HEK293 (cell line): ENCODE results near the gene TLCD4.

Experiments
- BCL11A ChIP-seq: fragments of 450-650 bp; formaldehyde crosslinking; IDR thresholded peaks from 2 replicates; pipeline ENCODE4 v1.5.1; 2016; ENCODE audit warnings: low read depth, missing biosample characterization, missing genetic modification characterization
- KLF16 ChIP-seq: fragments of 450-650 bp; formaldehyde crosslinking; IDR thresholded peaks from 2 replicates; pipeline ENCODE4 v1.5.1; 2017; ENCODE audit warnings: missing biosample characterization, missing genetic modification characterization
- REPIN1 ChIP-seq: fragments of 450-650 bp; formaldehyde crosslinking; IDR thresholded peaks from 2 replicates; pipeline ENCODE4 v1.5.1; 2017; ENCODE audit warnings: missing biosample characterization, missing genetic modification characterization, low read depth
- YY1 ChIP-seq: fragments of 450-650 bp; formaldehyde crosslinking; IDR thresholded peaks from 2 replicates; pipeline ENCODE4 v1.5.1; 2018; ENCODE audit warnings: missing biosample characterization, missing genetic modification characterization
- ZNF660 ChIP-seq: fragments of 450-650 bp; IDR thresholded peaks from 2 replicates; pipeline ENCODE4 v1.5.1; 2018; ENCODE audit warnings: missing biosample characterization, mild to moderate bottlenecking, missing genetic modification characterization
- ZNF707 ChIP-seq: fragments of 450-650 bp; formaldehyde crosslinking; IDR thresholded peaks from 2 replicates; pipeline ENCODE4 v1.5.1; 2016; ENCODE audit warnings: missing biosample characterization, missing genetic modification characterization
- ZSCAN5A ChIP-seq: fragments of 450-650 bp; formaldehyde crosslinking; IDR thresholded peaks from 2 replicates; pipeline ENCODE4 v1.5.1; 2016; ENCODE audit warnings: missing biosample characterization, missing genetic modification characterization
- TF ChIP-seq, protein P1 (sequence below): fragments of 450-650 bp; formaldehyde crosslinking; IDR thresholded peaks from 2 replicates; pipeline ENCODE4 v1.5.1; 2016; ENCODE audit warnings: missing biosample characterization, missing genetic modification characterization

DNA sequence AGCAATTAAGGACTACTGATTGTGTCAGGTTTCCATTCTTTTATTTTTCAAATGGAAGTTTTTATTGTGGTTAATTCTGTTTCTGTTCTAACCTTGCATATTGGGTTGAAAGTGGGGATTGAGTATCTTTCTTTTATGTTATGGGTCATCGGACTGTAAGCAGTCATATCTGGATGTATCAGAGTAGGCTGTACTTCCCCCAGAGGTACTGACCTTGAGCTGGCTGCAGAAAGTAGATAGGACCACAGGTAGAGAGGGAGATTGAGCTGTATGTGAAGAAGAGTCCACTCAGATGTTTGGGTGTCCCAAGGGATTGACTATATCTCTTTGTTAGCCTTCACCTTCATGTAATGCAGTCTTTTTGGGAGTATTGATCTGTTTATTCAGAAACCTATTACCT lies 23.9 kb upstream of the TLCD4 start:
- TF ChIP-seq, protein P1, sequence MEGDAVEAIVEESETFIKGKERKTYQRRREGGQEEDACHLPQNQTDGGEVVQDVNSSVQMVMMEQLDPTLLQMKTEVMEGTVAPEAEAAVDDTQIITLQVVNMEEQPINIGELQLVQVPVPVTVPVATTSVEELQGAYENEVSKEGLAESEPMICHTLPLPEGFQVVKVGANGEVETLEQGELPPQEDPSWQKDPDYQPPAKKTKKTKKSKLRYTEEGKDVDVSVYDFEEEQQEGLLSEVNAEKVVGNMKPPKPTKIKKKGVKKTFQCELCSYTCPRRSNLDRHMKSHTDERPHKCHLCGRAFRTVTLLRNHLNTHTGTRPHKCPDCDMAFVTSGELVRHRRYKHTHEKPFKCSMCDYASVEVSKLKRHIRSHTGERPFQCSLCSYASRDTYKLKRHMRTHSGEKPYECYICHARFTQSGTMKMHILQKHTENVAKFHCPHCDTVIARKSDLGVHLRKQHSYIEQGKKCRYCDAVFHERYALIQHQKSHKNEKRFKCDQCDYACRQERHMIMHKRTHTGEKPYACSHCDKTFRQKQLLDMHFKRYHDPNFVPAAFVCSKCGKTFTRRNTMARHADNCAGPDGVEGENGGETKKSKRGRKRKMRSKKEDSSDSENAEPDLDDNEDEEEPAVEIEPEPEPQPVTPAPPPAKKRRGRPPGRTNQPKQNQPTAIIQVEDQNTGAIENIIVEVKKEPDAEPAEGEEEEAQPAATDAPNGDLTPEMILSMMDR (tag by site-specific recombination), result no peak
- no peak for TF ChIP-seq ZNF707 (tag by site-specific recombination)
- TF ChIP-seq ZSCAN5A (tag by site-specific recombination), result no peak
- TF ChIP-seq BCL11A (tag by site-specific recombination), result no peak
- no peak for TF ChIP-seq KLF16 (tag by site-specific recombination)
- TF ChIP-seq YY1 (tag by site-specific recombination), result no peak
- TF ChIP-seq ZNF660 (tag by site-specific recombination), result no peak
- TF ChIP-seq REPIN1 (tag by site-specific recombination), result no peak
